Measurements from ENCODE around the gene CCL23. TPM values are rescaled to one million over a fixed set of nuclear protein-coding genes. Genes with fewer than 3 reads are reported as not detected.

CCL23 gene, protein sequence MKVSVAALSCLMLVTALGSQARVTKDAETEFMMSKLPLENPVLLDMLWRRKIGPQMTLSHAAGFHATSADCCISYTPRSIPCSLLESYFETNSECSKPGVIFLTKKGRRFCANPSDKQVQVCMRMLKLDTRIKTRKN
- not detected in 2 replicates for total RNA-seq

DNA sequence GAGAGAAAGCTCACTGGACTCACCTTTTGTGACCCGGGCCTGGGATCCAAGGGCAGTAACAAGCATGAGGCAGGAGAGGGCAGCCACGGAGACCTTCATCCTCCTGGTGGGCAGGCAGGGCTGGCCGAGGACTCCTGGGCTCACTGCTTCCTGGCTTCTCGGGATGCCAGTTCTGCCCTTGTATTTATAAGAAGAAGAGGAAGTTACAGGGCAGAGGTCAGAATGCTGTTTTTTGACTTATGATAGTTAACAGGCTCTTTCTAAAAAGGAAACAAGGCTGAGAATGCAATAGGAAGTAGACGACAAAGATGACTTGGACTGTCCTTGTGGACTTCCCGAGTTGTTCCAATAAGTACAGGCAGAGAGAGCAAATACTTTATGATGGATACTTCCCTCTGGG, at the start of gene CCL23:
Gene CCL23, minus strand, starts transcription at position 174 of the 400 bp plus-strand sequence. Its CDS starts 75 bp downstream, at position 99.
- Histone ChIP-seq H3K4me3 (ENCODE audit: low read depth, low read length) (no peak within 1 kb of the TSS), H3K36me3 (ENCODE audit: control insufficient read depth, insufficient read depth, low read length) (no peaks in the 10 kb centered on the region), H3K27me3 (ENCODE audit: control insufficient read depth, insufficient read depth, low read length) (no peaks in the 10 kb centered on the region)
- FAIRE-seq (no peak), DNase-seq (ENCODE audit: low read depth) (no peak)
- TF ChIP-seq, protein P1, sequence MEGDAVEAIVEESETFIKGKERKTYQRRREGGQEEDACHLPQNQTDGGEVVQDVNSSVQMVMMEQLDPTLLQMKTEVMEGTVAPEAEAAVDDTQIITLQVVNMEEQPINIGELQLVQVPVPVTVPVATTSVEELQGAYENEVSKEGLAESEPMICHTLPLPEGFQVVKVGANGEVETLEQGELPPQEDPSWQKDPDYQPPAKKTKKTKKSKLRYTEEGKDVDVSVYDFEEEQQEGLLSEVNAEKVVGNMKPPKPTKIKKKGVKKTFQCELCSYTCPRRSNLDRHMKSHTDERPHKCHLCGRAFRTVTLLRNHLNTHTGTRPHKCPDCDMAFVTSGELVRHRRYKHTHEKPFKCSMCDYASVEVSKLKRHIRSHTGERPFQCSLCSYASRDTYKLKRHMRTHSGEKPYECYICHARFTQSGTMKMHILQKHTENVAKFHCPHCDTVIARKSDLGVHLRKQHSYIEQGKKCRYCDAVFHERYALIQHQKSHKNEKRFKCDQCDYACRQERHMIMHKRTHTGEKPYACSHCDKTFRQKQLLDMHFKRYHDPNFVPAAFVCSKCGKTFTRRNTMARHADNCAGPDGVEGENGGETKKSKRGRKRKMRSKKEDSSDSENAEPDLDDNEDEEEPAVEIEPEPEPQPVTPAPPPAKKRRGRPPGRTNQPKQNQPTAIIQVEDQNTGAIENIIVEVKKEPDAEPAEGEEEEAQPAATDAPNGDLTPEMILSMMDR (IDR thresholded peaks at IDR 0.05; ENCODE audit: insufficient read depth, low read length, severe bottlenecking): no peak

DNA sequence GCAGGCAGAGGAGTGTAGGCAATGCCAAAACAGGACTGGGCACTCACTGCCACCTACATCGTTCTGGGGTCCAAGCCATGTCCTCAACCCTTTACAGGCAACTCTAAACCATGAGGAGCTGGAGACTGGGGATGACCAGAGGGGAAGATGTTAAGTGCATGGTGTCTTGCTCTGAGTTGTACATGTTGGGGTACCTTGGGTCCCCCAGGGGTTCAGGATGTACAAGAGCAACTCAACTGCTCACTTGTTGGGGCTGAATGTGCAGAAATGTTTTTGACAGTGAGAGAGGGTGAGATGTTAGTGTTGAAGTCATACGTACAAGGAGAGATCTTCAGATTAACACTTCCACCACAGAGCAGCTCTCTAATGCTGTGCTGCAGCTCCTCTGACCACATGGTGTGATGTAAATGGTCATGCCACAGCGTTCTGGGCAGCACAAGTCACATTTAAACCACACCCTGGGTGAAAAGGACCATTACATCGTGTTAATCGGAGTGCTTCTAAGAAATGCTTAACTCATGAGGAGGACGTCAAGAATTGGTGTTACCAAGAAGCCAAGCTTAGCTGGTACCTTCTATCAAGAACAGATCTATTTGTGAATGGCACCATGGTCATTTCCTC, 48.7 kb upstream of the CCL23 start:
- Histone ChIP-seq H3K4me3 (ENCODE audit: low read depth, low read length) (no peak overlapping the region), H3K36me3 (ENCODE audit: control insufficient read depth, insufficient read depth, low read length) (no peaks in the 10 kb centered on the region), H3K27me3 (ENCODE audit: control insufficient read depth, insufficient read depth, low read length) (no peaks in the 10 kb centered on the region)
- DNase-seq (ENCODE audit: low read depth) (no peak), FAIRE-seq (no peak)
- TF ChIP-seq, protein P1 (IDR thresholded peaks at IDR 0.05; ENCODE audit: insufficient read depth, low read length, severe bottlenecking): no peak

DNA sequence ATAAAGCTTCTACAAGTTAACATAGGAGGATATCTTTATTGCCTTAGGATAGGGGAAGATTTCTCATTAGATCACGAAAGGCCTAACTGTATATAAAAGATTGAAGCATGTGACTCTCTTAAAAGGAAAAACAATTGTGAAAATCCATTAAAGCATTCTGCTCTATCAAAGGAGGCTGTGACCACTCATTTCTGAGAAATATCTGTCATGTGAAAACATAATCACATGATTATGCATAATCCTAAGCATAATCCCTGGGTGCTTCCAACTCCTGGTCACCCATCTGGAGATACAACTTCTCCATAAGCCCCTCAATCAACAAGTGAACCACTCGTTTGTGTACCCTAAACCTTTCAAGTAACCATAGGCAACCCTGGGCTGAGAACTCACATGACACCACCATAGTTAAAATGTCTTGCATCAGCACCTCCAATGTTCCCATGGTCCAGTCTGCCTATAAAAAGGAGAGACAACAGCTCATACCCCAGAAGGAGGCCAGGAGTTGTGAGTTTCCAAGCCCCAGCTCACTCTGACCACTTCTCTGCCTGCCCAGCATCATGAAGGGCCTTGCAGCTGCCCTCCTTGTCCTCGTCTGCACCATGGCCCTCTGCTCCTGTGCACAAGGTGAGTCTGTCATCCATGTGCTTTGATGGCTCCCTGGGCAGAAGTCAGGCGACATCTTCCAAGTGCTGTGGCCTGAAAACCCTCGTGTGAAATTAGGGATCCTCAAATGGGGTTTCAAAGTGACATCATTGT, 46.2 kb upstream of the CCL23 start, which contains the start of gene CCL18:
Gene CCL18, plus strand, starts transcription at position 487 of the 756 bp plus-strand sequence. Its CDS starts 71 bp downstream, at position 558.
- Histone ChIP-seq H3K4me3 (ENCODE audit: low read depth, low read length) (no peak within 1 kb of the TSS), H3K27me3 (ENCODE audit: control insufficient read depth, insufficient read depth, low read length) (no peaks in the 10 kb centered on the region), H3K36me3 (ENCODE audit: control insufficient read depth, insufficient read depth, low read length) (no peaks in the 10 kb centered on the region)
- FAIRE-seq: no peak
- no peak for DNase-seq (ENCODE audit: low read depth)
- TF ChIP-seq, protein P1 (IDR thresholded peaks at IDR 0.05; ENCODE audit: insufficient read depth, low read length, severe bottlenecking): no peak

DNA sequence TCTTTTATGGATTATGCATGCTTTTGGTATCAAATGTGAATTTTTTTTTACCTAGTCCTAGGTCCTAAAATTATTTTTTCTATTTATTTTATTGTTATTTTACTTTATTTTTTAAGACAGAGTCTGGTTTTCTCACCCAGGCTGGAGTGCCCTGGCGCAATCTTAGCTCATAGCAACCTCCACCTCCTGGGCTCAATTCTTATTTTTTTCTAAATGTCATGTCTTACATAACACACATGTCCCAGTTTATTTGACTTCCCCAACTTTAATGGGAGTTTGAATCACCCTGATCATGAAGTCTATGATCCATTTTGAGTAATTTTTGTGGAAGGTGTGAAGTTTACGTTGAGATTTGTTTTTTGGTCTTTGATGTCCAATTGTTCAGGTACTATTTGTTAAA, 43.0 kb upstream of the CCL23 start:
- Histone ChIP-seq H3K36me3 (ENCODE audit: control insufficient read depth, insufficient read depth, low read length) (no peaks in the 10 kb centered on the region), H3K4me3 (ENCODE audit: low read depth, low read length) (no peak overlapping the region), H3K27me3 (ENCODE audit: control insufficient read depth, insufficient read depth, low read length) (no peaks in the 10 kb centered on the region)
- FAIRE-seq: no peak
- DNase-seq (ENCODE audit: low read depth): no peak
- TF ChIP-seq, protein P1 (IDR thresholded peaks at IDR 0.05; ENCODE audit: insufficient read depth, low read length, severe bottlenecking): no peak

DNA sequence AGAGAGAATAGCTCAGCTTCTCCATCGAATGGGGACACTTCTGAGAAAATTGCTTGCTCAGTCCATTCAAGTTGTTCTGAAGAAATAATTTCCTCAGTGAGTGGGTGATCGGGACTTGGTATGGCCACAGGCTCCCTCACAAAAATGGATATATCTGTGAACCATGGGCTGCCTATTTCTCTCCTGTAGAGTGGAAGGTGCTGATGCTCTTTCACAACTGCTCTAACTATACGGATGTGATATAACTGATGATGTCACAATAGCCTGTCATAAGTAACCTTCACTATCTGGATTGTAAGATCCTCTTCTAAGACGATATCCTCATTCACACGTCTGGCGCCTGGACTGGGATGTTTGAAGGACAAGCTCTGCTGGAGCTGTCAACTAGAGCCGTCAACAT, 41.6 kb upstream of the CCL23 start:
- DNase-seq (ENCODE audit: low read depth): no peak
- Histone ChIP-seq H3K27me3 (ENCODE audit: control insufficient read depth, insufficient read depth, low read length) (no peaks in the 10 kb centered on the region), H3K4me3 (ENCODE audit: low read depth, low read length) (no peak overlapping the region), H3K36me3 (ENCODE audit: control insufficient read depth, insufficient read depth, low read length) (no peaks in the 10 kb centered on the region)
- TF ChIP-seq, protein P1 (IDR thresholded peaks at IDR 0.05; ENCODE audit: insufficient read depth, low read length, severe bottlenecking): no peak
- no peak for FAIRE-seq
